NCI-H345 (cell line): ENCODE data around the gene MGAT4B.

ENCODE experiments used
- DNase-seq: peaks from one replicate; lab custom pipeline; 2025; lab: John Stamatoyannopoulos, UW

The MGAT4B gene

DNA sequence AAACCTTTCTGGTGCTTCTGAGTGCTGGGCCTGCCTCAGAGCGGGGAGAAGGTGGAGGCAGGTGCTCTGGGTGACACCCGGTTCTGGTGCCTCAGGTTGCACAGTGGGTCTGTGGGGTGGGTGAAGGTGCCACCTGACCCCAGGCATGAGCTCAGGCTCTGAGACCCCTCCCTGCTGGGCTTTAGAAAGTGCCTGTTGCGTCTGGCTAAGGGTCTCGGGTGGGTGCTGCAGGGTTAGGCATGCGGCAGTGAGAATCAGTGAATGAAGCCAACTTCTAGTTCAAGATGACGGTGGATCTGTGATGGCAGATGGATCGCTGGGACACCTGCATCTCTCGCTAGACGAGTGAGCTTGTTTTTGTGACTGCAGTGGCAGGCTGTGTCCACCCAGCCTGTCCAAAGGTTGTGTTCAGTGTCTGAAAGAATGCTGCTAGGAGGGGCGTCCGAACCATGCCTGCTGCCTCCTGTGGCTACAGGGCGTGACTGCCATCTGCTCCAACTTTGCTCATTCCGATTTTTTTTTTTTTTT is 19.1 kb upstream of the MGAT4B start:
- no peak for DNase-seq

DNA sequence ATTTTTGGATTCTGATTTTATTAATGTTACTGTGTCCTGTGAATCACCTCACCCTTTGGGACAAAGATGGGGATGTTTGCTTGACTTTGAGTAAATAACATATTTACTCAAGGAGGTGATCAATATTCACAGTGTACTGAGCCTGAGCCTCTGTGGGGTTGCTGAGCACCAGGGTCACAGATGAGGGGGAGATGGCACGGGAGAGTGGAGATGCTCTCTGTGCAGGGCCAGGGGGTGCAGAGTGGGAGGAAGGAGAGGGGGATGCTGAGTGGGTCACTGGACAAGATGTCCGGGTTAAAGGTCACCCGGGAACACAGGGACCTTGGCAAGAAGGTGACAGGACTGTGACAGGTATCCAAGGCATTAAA is 18.1 kb upstream of the MGAT4B start:
- no peak for DNase-seq

DNA sequence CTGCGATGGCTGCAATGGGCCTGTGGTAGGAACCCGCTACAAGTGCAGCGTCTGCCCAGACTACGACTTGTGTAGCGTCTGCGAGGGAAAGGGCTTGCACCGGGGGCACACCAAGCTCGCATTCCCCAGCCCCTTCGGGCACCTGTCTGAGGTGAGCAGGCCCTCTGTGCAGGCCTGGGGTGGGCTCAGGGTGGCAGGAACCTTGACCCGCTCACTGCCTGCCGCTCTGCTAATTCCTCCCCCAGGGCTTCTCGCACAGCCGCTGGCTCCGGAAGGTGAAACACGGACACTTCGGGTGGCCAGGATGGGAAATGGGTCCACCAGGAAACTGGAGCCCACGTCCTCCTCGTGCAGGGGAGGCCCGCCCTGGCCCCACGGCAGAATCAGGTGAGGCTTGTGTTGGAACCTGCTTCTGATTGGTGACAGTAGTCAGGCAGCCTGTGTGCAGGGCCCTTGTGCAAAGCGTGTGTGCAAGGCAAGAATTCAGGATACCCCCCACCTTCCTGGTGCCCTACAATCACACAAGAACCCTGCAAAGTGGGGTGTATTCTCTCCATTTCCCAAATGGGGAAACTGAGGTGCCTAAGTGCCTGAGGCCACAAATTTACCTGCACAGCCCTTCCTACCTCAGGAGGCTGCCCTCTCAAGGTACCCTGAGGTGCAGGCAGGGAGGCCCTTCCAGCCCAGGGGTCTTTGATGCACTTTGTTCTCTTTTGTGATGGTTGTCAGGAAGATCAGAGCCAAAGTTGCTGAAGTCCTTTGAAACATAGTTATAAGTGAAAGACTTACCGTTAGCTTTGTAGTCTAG is 17.5 kb upstream of the MGAT4B start:
- DNase-seq = no peak

DNA sequence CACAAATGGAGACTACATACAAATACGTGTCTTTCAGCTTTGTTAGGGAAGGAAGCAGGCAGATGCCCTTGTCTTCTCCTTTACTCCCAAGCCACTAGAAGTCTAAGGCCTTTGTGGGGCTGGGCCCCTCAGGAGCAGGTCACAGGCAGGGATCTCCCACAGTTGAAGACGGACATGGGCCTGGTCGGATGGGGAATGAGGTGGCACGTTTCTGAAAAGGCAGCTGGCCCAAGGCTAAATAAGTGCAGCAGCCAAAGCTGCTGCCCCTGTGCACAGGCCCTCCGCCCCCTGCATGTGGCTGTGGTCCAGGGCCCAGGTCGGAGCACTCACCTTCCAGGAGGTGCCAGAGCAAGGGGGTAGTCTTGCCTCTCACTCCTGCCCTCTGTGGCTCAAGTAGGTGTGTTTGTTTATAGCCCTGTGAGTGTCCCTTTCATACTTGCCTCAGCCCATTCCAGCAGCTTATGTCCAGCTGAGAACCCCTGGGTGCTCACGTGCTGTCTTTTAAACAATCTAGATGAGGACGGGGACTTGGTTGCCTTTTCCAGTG is 15.9 kb upstream of the MGAT4B start:
- no peak for DNase-seq

DNA sequence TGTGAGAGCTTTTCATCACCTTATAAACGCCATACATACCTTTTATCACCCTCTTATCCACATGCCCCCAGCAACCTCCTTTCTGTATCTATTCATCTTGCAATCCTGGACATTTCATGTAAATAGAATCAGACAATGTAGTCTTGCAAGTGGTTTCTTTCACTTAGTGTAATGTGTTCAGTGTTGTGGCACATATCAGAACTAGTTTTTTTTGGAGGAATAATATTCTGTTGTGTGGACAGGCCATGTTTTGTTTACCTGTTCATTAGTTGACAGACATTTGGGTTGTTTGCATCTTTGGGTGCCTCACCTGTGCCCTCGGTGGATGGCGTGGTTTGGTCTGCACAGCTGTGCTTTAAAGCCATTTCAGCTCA is 15.4 kb upstream of the MGAT4B start:
- DNase-seq = no peak

DNA sequence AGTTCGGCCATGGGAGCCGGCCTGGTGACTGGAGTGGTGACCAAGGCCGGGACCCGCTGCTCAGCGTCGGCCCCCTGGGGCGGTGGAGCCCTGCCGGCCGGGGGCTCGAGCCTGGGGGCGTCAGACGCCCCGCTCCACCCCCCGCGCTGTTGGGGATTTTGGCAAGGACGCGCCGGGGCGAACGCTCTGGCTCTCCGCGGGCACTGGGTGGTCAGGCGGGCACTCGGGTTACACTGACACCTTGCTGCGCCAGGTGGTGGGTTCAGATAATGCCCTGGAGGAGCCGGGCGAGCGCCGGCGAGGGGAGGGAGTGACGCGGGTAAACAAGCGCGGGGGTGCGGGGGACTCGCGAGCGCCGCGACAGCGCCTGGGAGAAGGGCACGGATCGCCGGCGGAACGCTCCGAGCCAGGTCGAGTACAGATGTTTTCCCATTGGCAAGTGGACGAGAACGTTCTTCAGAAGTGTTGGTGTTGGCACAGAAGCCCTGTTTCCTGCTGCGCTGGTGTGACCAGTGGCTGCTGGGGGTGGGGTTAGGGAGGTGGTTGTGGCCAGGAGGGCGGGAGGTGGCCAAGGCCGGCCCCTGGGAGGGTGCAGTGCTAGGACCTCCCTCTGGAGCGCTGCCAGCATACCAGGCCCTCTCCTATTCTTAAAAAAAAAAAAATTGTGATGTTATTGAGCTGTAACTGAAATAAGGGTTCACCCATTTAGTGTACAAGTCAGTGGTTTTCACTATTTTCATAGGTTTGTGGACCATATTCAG is 14.8 kb upstream of the MGAT4B start:
- peak; percentile 94 for DNase-seq

DNA sequence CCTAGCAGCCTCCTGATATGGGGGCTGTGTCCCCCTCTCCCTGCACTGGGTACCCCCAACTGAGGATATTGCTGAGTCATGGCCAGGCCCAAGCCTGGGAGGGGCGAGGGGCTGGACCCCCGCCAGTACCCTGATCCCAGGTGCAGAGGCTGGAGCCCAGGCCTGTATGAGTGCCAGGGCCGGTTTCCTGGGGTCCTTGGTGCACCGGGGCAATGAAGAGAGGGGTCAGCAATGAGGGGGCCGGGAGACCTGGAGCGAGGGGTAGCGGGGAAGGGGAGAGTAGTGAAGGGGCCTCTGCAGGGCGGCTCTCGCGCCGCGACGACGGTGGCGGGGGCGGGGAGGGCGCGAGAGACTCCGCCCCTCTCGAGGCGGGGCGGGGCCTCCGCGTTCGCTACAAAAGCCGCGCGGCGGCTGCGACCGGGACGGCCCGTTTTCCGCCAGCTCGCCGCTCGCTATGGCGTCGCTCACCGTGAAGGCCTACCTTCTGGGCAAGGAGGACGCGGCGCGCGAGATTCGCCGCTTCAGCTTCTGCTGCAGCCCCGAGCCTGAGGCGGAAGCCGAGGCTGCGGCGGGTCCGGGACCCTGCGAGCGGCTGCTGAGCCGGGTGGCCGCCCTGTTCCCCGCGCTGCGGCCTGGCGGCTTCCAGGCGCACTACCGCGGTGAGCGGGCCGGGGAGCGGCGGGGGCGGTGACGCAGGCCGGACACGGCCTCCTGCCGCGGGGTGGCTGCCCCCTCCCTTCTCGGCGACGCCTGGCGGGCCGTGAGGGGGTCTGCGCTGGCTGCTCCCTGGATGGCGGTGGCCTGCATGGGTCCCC is 14.0 kb upstream of the MGAT4B start, which contains the start of gene SQSTM1:
SQSTM1 (plus strand) TSS at position 423 of the 815 bp plus-strand sequence; CDS start at position 455, 32 bp downstream.
- DNase-seq = peak; percentile 85

DNA sequence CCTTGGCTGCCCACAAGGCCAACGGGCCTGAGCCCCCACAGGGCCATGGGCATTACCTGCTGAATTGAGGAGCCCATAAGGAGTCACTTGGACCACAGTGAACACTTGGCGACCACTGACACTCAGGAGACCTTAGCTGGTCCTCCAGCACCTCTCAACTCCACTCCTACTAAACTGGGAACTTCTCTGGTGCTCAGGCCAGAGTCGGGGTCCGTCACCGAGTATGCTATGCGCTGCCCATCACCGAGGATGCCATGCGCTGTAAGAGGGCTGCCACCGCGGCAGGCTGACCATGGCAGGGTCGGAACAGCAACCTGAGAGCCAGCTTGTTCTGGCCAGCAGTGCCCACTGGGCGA is 13.4 kb upstream of the MGAT4B start:
- no peak for DNase-seq

DNA sequence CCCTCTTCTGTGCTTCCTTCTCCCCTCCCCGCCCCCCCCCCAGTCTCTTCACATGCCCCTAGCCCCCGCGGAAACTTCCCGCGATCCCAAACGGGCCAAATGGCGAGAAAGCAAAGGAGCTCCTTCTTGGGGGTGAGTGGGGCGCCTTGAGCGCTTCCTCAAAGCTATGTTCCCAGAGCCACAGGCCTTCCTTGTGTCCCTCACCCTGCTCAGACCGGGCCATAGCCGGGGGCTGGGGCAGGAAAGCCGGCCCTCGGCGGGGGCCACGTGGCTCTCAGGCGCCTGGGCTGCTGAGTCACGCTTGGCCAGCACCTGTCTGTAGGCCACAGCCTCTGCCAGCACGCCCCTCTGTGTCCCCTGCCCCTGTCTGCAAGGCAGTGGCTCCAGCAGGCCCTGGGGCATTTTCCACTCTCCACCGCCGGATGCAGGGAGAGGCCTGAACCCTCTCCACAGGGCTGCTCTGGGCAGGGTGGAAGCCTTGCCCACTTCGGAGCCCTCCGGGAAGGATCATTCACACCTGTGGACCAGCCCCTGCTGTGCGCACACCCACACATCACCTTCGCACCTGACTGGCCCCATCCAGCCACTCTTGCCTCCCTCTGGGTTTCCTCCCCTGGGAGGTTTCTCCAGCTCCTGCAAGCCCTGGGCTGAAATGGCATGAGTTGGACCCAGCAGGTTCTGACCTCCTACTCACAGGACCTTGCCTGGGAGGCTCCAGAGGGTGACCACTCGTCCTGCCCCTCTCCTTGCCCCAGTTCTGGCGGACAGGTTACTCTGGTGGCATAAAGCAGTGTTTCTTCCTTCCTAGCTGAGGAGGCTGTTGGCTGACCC is 12.8 kb upstream of the MGAT4B start:
- DNase-seq = peak; percentile 70

DNA sequence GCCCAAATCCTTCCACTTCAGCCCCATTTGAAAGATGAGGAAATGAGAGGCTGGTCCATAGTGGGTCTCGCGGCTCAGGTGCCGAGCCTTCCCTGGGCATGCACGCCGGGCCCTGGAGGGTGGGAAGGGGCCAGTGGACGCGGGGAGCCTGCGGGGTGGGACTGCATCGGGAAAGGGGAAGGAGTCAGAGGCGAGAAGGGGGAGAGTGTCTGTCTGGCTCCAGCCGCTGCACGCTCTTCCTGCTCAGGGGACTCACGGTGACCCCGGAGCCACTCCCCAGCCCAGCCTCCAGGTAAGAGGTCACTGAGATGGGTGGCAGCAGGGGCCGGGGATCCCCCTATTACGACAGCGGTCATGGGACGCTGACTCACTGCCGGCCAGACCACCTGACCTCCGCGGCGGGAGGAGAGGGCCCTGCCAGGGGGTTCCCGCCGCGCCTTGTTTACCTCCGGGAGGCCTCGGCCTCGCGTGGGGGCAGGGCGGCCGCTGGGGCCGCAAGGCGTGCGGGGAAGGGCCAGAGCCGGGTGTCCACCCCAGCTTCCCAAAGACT is 12.2 kb upstream of the MGAT4B start:
- peak; percentile 69 for DNase-seq

DNA sequence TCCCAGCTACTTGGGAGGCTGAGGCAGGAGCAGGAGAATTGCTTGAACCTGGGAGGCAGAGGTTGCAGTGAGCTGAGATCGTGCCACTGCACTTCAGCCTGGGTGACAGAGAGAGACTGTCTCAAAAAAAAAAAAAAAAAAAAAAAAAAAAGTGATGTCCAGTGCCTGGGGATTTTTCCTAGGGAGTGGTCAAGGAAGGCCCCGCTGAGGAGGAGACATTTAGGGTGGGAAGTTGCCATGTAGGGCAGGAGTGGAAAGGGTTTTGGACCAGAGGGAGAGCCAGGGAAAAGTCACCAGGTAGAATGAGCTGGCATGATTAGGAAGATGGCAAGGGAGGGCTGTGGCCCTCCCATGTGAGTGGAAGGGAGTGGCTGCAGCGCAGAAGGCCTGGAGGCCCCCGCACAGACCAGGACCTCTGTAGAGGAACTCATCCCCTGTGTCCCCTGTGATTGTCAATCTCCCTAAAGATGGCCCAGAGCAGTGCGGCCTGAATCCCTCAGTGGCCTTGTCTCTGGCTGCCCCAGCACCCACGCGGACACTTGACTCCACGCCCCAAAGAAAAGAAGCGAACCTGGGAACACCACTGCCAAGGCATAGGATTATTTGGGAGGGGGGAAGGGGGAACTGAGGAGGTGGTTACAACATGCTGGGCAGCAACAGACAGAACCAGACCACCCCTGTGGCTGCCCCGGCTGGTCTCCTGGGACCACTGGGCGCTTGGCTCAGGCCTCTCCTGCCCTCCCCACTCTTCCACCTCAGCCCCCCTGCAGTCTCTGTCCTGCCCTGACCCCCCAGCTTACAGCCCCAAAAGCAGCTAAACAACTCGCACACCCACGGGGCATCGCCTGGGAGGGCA is 11.5 kb upstream of the MGAT4B start:
- DNase-seq = no peak

DNA sequence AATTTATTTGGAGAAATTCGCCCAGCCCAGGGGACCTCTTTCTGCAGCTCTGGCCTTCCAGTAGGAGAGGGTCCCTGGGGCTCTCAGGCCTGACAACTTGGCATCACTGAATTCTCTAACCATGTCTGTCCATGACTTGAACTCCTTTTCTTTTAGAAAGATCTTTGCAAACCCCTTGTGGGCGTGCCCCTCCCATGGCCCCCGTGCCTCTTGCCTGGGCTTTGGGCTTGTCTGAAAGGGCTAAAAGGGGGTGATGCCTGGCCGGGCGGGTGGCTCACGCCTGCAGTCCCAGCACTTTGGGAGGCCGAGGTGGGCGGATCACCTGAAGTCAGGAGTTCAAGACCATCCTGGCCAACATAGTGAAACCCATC is 10.8 kb upstream of the MGAT4B start:
- no peak for DNase-seq

DNA sequence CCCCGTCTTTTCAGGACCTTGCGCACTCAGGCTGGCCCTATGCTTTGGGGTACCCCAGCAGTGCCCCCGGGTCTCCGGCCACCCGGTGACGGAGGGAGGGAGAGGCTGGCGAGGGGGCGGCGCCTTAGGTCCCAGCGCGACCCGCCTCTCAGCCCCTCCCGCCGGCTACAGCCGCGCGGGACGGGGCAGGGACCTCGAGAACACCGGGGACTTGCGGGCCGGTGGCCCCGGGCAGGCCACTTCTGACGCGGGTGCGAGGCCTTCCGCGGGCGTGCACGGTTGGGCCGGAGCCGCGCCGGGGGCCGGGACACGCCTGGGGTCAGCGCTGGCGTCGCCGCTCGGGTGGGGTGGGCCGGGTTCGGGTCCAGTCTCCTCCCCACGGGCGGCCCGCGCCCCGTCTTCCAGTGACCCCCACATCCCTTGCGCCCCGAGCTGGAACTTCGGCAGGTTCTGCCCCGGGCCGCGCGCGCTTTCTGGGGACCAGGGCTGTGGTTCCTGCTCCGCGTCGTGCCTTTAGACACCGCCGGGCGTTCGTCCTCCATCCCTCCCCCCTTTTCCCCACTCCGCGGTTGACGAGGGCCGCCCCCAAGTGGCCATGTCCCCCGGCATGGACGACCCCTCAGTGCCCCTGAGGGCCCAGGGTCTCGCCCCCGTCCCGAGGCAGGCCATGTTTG is 10.3 kb upstream of the MGAT4B start:
- DNase-seq = no peak

DNA sequence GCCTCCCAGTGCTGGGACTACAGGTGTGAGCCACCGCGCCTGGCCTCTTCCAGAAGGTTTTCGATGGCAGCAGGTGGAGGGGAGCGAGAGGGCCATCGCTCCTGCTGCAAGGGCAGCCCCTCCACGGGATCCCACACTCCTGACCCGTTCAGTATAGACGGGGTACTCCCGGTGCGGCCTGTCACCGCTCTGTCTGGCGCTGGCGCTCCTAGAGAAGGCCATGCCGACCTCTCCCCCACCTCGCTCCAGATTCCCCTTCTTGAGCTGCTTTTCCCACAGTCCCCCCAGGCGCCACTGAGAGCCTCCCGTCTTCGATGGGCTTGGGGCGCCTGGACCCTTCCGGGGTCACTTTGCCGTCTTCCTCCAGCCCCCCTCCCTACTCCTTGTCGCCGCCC is 9.7 kb upstream of the MGAT4B start:
- DNase-seq = no peak

DNA sequence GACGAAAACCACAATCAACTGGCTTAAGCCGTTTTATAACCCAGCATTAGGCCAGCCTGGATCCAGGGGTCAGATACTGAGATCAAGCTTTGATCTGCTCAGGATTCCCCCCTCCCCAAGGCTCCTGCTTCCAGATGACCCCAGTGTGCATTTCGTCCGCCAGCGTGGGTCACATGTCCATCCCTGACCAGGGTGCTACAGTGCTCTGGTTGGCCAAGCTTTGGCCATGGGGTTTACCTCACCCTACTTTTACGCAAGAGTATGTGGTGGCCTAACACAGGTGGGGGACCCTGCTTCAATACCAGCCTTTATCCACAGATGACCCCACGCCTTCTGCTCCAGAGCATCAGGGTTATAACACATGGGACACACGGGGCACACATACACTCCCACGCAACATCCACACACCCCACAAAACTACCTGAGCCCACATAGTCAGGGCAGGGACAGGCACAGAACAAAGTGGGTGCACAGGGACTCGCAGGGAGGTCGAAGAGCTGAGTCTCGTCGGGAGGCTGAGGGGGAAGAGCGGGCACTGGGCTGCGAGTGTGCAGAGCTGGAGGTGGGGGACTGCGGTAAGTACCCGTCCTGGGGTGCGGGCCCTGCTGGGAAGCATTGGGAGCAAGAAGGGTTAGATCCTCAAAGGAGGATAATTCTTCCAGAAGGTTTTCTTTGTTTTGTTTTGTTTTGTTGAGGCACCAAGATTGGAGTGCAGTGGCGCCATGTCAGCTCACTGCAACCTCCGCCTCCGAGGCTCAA is 9.0 kb upstream of the MGAT4B start:
- no peak for DNase-seq

DNA sequence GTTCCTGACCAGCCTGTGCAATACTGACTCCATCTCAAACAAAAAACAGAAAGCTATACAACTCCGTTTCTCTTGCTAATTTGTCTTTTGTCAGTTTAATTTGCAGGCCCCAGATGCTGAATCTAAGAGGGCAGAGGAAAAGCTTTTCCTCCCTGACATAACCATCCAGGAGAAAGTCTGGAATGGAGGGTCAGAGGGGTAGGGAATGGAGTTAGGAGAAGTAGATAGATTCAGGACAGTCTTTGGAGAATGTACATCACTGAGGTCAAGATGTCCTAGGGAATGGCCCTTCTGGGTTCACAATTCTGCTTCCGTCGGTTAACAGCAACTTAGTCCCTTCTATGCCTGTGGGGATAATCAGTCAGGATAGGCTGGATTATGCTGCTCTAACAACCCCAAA is 7.4 kb upstream of the MGAT4B start:
- no peak for DNase-seq

DNA sequence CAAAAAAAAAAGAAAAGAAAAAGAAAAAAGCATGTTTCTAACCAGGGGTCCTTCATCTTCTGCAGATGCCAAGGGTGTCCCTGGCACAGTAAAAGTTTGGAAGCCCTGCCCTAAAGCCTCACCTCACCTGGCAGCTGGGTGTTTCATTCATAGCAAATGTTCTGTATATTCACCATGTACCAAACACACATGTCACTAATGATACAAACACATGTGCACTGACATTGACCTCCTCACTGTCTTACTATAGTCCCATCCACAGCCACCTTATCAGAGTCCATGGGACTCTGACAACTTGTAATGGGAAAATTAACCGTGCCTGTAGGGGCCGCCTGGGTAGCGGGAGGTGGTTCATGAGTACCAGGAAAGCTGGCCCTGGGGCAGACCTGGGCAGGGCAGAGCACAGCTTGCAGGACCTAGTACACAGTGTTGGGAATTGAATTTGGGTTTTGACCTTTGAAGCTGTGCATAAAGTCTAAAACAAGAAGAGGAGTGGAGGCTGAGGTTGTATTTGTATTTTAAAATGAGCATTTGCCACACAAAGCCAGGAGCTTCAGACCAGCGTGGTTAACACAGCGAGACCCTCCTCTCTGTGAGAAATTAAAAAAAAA is 6.4 kb upstream of the MGAT4B start:
- no peak for DNase-seq

DNA sequence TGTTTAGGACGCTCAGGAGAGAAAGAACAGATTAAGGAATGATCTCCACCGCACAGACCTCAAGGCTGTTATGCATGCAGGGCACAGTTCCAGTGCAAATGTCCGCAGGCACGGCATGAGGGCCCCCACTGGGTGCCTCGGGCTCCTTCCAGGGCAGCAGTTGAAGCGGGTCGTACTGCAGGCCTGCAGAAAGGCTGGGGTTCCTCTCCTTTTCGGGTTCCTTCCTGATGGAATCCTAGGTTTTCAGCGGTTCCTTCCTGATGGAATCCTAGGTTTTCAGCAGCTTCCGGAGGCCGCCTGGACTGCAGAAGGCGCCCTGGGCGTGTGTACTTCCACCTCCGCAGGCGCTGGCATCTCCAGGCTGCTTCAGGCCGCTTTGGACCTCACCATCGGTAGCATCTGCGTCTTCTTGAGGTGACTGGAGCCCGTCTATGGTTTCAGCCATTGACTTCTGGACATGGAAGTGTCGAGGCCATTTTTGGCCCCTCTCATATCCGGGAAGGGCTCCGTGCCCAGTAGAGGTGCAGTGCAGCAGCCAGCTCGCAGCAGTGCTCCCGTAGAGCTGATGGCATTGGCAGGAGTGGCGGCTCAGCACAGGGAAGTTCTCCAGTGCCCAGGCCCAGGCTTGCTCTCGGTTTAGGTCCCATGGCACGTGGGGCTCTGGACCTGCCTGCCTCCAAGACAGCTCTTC is 5.6 kb upstream of the MGAT4B start:
- no peak for DNase-seq
